Measurements from ENCODE around the gene RESF1. TPM values are rescaled to one million over a fixed set of nuclear protein-coding genes. Genes with fewer than 3 reads are reported as not detected.

The RESF1 gene
- total RNA-seq, 1 experiment from 2014 or later, result 91.4 TPM

GRCh38 chr12:32002848-32003493 is 43.8 kb downstream of the RESF1 start:
- Mint-ChIP-seq H3K4me1 (peaks cover 5% of the 10 kb centered on the region; the same call in 1 of the 2 replicates), H3K27ac (peak overlapping the region; percentile 74), H3K36me3 (peaks cover 34% of the 10 kb centered on the region), H3K9me3 (peaks cover 4% of the 10 kb centered on the region), H3K4me3 (no peak overlapping the region), H3K27me3 (ENCODE audit: low read depth) (no peaks in the 10 kb centered on the region)
- ATAC-seq, result no peak
- ChIA-PET POLR2A (interaction anchor here (0.6 kb wide), 1 partner anchor 111 kb away, joined by 4 read pairs; no protein-coding TSS in a partner anchor), CTCF (interaction anchor here (0.6 to 1.2 kb wide), 4 partner anchors 43 to 753 kb away, joined by 3 to 5 read pairs (median 4); partner anchors contain the start of gene YARS2)
- TF ChIP-seq GTF2I (CRISPR knock-in tag; conservative IDR thresholded peaks at IDR 0.05) (no peak), ZNF425 (CRISPR knock-in tag; conservative IDR thresholded peaks at IDR 0.05) (no peak)
- DNase-seq (ENCODE audit: low spot score), result no peak

DNA sequence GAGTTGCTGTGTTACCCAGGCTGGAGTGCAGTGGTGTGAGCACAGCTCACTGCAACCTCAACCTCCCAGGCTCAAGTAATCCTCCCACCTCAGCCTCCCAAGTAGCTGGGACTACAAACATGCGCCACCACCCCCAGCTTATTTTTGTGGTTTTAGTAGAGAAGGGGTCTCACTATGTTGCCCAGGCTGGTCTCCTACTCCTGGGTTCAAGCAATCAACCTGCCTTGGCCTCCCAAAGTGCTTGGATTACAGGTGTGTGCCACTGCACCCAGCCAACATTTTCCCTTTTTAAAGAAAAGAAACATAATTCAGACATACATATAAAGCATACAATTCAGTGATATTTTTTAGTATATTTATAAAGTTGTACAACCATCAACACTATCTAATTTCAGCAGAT is 44.4 kb downstream of the RESF1 start:
- peaks cover 4% of the 10 kb centered on the region for H3K9me3 Mint-ChIP-seq
- peaks cover 29% of the 10 kb centered on the region for H3K36me3 Mint-ChIP-seq
- no peak overlapping the region for H3K27ac Mint-ChIP-seq
- peaks cover 5% of the 10 kb centered on the region; the same call in 1 of the 2 replicates for H3K4me1 Mint-ChIP-seq
- ChIA-PET CTCF (interaction anchor here (1.0 to 1.2 kb wide), 2 partner anchors 44 to 81 kb away, joined by 3 to 4 read pairs; no protein-coding TSS in a partner anchor), POLR2A (interaction anchor here (0.7 kb wide), 1 partner anchor 431 kb away, joined by 5 read pairs; no protein-coding TSS in a partner anchor)
- H3K4me3 Mint-ChIP-seq, result no peak overlapping the region
- no peak for ATAC-seq
- no peaks in the 10 kb centered on the region for H3K27me3 Mint-ChIP-seq (ENCODE audit: low read depth)
- DNase-seq (ENCODE audit: low spot score), result no peak
- TF ChIP-seq GTF2I (CRISPR knock-in tag; conservative IDR thresholded peaks at IDR 0.05) (0 out of 2 replicates have a peak, but pooled peaks have one; percentile 14), ZNF671 (CRISPR knock-in tag; IDR thresholded peaks at IDR 0.05) (no peak), ZNF121 (CRISPR knock-in tag; IDR thresholded peaks at IDR 0.05) (peak; percentile 94)

- ChIA-PET CTCF (interaction anchor here (0.6 kb wide), 1 partner anchor 30 kb away, joined by 4 read pairs; no protein-coding TSS in a partner anchor), POLR2A (no interaction called here)
- H3K9me3 Mint-ChIP-seq, result peaks cover 4% of the 10 kb centered on the region
- peak overlapping the region; percentile 87 for H3K27ac Mint-ChIP-seq
- ATAC-seq (no peak; the same call in 1 of the 2 replicates), DNase-seq (ENCODE audit: low spot score) (no peak)
- no peaks in the 10 kb centered on the region for H3K27me3 Mint-ChIP-seq (ENCODE audit: low read depth)
- H3K4me3 Mint-ChIP-seq, result no peak overlapping the region
- TF ChIP-seq ELF4 (CRISPR knock-in tag; IDR thresholded peaks at IDR 0.05; ENCODE audit: low read depth) (no peak), NFATC4 (CRISPR knock-in tag; IDR thresholded peaks at IDR 0.05) (no peak)
- TF ChIP-seq, protein P1, sequence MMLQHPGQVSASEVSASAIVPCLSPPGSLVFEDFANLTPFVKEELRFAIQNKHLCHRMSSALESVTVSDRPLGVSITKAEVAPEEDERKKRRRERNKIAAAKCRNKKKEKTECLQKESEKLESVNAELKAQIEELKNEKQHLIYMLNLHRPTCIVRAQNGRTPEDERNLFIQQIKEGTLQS (CRISPR knock-in tag; conservative IDR thresholded peaks at IDR 0.05), result no peak
- H3K36me3 Mint-ChIP-seq, result peaks cover 14% of the 10 kb centered on the region
- H3K4me1 Mint-ChIP-seq, result peaks cover 8% of the 10 kb centered on the region
These were observed 46.4 kb downstream of the RESF1 start for GRCh38 chr12:32005496-32006125.

Other genes starting within 250 kb of the RESF1 start
- 8.9 to 12.1 TPM (median 10.1 TPM) in 3 replicates for gene AMN1, start 230.4 kb upstream of the RESF1 start, total RNA-seq (2021)
- 56.7 to 69.4 TPM (median 58.4 TPM) in 3 replicates for gene BICD1, start 147.4 kb downstream of the RESF1 start, total RNA-seq (2021)